Brain pericyte (primary cell): ENCODE measurements around the gene SUGT1.

Experiments
- DNase-seq: peaks from one replicate; pipeline ENCODE4 v3.0.0-alpha.2; 2012; ENCODE audit warnings: low read depth, low spot score

SUGT1 gene

GRCh38 chr13:52737965-52738364 lies 85.3 kb downstream of the SUGT1 start:
- no peak for DNase-seq

GRCh38 chr13:52738719-52739467 lies 86.3 kb downstream of the SUGT1 start:
- DNase-seq: no peak

- no peak for DNase-seq
Observed at GRCh38 chr13:52739468-52740071, 86.9 kb downstream of the SUGT1 start, which contains the start of gene CNMD. Gene CNMD, minus strand, starts transcription at chr13:52739820. Its CDS starts 119 bp downstream, at chr13:52739701.

DNA sequence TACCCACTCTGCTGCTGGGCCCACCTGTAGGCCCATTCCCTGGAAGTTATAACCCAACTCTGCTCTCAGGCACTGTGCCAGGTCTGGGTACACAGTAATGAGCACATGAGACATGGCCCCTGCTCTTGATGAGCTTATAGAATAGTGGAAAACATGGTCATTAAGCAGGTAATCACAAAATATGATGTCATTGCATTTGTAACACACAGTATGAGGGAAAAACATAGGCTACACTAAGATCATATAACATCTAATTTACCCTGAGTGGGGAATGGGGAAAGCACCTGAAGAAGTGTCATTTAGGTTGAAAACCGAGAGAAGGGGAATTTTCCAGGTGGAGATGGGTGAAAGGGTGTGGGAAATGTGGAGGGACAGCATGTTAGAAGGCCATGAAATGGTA lies 90.9 kb downstream of the SUGT1 start:
- DNase-seq: no peak

GRCh38 chr13:52743988-52744387 lies 91.4 kb downstream of the SUGT1 start:
- DNase-seq: no peak

DNA sequence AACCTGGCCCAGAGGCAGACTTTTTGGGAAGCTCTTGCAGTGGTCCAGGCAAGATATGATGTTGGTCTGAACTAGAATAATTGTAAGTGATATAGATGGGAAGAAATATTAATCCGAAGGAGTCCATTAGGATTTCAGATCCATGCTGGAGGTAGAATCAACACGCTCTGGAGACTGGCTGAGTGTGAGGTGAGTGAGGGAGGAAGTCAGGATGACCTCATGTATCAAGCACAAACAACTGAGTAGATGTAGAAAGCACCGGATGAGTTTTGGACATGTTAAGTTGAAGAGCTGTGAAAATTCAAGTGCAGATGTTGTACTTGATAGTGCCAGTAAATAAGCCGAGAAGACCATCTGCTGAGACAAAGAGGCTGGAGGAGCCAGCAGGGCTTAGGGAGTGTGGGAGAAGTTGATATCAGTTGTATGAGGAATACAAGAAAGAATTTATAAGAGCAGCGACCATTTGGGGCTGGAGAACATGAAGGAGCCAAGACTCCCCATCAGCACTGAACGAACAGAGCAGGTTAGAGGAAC lies 92.3 kb downstream of the SUGT1 start:
- no peak for DNase-seq

GRCh38 chr13:52746141-52746540 lies 93.5 kb downstream of the SUGT1 start:
- DNase-seq: no peak

- no peak for DNase-seq
Observed at GRCh38 chr13:52749419-52749818, 96.8 kb downstream of the SUGT1 start.
